HG02852 (cell line): ENCODE results near the gene PTF1A.
"Not testable (repeated sequence)": the region's sequence is repeated elsewhere in the genome, so short reads cannot be mapped to it uniquely, and the experiment has no call there.

Experiments used
- ATAC-seq: cut with Tn5 transposase; IDR thresholded peaks from one replicate; pipeline ENCODE4 v1.9.1; 2021; ENCODE audit warnings: mild to moderate bottlenecking, moderate library complexity; ENCODE audit not compliant: unreplicated experiment

The PTF1A gene

DNA sequence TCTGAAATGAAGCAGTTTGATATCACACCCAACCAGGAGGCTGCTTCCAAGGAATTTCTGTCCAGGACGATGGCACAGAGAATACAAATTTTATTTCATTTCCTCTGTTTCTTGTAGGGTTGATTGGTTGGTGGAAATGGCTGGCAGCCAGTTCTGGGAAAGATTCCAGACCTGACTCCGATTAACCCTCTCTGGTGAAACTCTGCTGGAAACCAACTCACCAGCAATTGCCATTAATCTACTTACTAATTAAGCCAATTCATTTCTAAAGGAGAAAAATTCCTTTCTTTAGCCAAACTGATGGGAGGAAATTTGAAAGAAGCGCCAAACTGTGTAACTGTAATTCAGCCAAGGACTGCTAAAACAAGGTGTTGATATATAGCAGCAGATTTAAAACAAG is 10.7 kb downstream of the PTF1A start:
- no peak for ATAC-seq

DNA sequence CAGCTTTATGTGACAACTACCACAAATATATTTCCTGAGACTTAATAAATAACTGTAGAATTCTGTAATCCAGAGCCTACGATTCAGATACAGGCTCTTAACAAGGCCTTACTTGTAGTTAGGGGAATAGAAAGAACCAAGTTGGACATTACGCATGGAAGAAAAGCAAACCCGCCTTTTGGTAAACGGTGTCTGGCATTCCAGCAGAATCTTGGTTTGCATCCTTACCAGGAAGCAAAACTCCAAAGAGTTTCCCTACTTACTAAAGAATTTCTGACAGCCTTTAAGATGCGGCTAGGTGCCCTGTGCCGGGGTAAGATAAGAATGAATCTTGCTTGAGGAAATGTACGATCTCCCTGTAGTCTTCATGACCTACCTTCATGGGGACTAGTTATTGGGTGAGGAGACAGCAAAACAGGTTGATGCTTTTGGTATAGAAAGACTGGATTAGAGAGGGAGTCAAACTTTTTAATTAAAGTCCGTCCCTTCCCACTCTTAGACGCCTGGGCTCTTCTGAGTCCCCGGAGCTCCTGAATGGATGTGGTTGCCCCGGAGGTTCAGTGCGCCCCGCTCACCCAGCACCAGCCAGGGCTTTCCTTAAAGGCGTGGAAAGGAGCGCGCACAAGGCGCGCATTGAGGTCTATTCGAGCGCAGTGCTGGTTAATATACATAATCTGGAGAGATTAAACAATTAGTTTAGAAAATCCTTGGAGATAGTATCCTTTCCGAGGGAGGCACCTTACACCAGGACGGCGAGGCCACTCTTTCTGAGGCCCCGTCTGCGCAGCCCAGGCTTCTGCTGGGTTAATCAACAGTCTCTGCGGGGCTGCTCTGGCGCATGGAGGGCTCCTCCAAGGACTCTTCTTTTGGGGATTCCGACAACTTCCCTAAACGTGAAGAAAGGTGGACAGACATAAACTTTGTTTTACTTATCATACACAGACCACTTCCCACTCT is 11.5 kb downstream of the PTF1A start:
- ATAC-seq, result no peak

DNA sequence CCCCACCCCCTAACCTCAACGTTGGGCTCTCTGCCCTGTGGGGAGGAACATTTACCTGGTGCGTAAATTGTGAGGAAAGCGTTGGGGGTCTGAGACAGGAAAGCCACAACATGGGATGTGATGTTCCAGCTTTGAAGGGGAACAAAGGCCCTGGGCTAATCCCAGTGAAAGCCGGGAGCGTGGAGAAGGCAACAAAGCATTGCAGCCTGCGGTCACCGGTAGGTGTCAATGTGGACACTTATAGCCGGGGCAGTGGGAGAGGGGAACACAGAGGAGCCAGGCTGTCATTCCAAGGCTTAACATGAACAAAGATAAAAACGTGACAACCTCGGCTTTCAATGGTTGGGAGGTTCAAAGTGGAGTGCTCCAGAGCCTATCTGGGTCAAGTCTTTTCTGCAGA is 12.7 kb downstream of the PTF1A start:
- ATAC-seq, result no peak

DNA sequence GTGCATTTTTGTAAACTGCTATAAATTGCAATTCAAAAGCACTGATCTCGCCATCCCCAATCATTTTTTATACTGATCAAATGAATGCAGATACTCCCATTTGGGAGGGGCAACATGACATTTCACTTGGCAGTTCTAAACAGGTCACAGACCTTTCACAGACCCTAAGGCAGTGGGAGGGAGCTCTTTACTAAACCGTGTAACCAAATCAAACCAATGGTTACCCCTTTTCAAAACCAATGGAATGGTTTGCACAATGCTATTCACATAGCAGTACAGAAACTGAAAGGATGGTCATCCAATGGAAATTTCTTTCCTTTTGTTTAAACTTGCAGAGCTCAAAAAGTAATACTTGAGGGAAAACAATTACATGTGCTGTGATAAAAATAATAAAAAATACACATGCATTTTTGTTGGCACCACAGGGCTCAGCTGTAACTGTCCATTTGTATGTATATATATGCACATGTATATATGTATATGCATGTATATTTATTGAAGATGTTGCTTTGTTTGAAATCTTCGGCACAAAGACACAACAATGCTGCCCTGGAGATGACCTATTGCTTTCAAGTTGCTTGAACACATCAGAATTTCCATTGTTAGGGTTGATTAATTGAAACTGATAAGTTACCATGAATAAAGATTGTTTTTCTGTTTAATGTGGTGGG is 14.0 kb downstream of the PTF1A start:
- no peak for ATAC-seq

DNA sequence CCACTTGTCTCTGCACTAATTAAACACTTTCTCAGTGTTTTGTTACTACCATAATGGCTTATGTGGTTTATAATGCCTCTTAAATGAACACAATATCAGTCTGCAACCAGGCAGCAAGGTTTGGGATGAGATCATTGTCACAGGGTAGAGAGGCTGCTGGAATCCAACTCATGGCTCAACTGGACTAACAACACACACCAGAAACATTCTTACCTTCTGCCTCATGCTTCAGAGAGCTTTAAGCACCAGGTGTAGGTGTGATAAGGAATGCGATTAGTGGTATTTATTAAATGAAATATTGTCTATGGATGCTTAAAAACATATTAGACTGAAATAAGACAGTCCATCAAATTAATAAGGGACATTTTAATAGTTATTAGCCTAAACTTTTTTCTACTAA is 25.4 kb downstream of the PTF1A start:
- ATAC-seq, result no peak

DNA sequence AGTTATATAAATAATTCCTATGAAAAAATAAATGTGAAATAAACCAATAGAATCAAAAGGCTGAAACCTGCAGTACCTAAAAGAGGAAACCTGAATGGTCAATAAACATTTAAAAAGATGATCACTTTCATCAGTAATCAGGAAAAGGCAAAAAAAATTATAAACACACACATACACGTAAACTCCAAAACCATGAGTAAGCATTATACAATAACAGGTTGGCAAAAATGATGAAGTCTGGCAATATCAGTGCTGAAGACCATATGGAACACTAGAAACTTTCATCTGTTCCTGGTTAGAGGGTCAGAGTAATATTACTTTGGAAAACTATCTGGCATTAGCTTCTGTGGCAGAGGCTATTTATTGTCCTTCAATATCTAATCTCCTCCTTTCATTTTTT is 38.5 kb downstream of the PTF1A start:
- no peak for ATAC-seq

DNA sequence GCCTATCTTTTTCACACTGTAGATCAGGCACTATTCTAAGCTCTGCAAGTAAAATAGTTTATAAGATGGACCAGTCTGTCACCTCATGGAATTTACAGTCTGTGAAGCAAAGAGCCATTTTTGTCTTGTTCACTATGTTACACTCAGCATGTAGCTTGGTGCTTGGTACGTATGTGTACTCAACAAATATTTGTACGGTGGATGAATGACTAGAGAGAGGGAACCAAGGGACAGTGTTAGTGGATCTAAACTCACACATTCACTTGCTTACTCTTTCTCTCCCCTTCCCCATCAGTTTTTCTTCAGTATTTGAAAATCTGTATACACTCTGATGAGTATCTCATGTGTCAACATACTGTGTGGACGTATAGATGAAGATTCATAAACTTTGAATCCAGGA is 45.9 kb downstream of the PTF1A start:
- ATAC-seq, result no peak

DNA sequence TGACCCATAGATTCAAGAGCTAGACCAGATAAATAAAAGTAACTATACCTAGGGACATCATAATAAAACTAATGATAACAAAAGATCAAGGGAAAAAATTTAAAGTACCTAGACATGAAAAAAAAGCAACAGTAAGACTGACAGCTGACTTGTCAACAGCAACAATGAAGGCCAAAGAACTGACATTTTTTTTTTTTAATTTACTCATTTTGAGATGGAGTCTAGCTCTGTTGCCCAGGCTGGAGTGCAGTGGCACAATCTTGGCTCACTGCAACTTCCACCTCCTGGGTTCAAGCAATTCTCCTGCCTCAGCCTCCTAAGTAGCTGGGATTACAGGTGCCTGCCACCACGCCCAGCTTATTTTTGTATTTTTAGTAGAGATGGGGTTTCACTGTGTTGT is 49.7 kb downstream of the PTF1A start:
- not testable (repeated sequence) for ATAC-seq
